ENCODE data around the gene ERGIC1.
"Not testable (repeated sequence)": the region's sequence is repeated elsewhere in the genome, so short reads cannot be mapped to it uniquely, and the experiment has no call there.

GRCh38 chr5:172810996-172811395 lies 23.1 kb upstream of the ERGIC1 start:
- not testable (repeated sequence) for TF ChIP-seq CTCF, POLR2A (IDR thresholded peaks at IDR 0.05)

Measured in thyroid gland (tissue), 4 donors.